NCI-H1436 (cell line): ENCODE results near the gene AMER2.

ENCODE experiments used
- DNase-seq: peaks from one replicate; lab custom pipeline; 2025; lab: John Stamatoyannopoulos, UW

The AMER2 gene

GRCh38 chr13:25149711-25150110 lies 22.4 kb downstream of the AMER2 start:
- no peak for DNase-seq

GRCh38 chr13:25148402-25148771 lies 23.7 kb downstream of the AMER2 start:
- no peak for DNase-seq

GRCh38 chr13:25147638-25148401 lies 24.3 kb downstream of the AMER2 start:
- no peak for DNase-seq

- DNase-seq = no peak
These were observed 28.4 kb downstream of the AMER2 start for GRCh38 chr13:25143706-25144105.

- no peak for DNase-seq
These were observed 31.0 kb downstream of the AMER2 start for GRCh38 chr13:25141042-25141441.

- no peak for DNase-seq
These were observed 34.3 kb downstream of the AMER2 start for GRCh38 chr13:25137788-25138115.

GRCh38 chr13:25136880-25137787 lies 35.0 kb downstream of the AMER2 start:
- DNase-seq = no peak

GRCh38 chr13:25135896-25136295 lies 36.2 kb downstream of the AMER2 start:
- no peak for DNase-seq

- DNase-seq = no peak
These were observed 39.2 kb downstream of the AMER2 start for GRCh38 chr13:25132751-25133390.

- DNase-seq = no peak
These were observed 40.1 kb downstream of the AMER2 start for GRCh38 chr13:25131881-25132420.

GRCh38 chr13:25130944-25131343 lies 41.1 kb downstream of the AMER2 start:
- DNase-seq = no peak

GRCh38 chr13:25118378-25118905 lies 53.6 kb downstream of the AMER2 start:
- DNase-seq = no peak

GRCh38 chr13:25117312-25117711 lies 54.8 kb downstream of the AMER2 start:
- no peak for DNase-seq

GRCh38 chr13:25116044-25116443 lies 56.0 kb downstream of the AMER2 start:
- DNase-seq = no peak

- peak; percentile 25 for DNase-seq
These were observed 57.9 kb downstream of the AMER2 start for GRCh38 chr13:25114220-25114619.

GRCh38 chr13:25112695-25113255 lies 59.3 kb downstream of the AMER2 start:
- DNase-seq = no peak
